Activated CD4-positive, alpha-beta T cell treated with anti-CD3 and anti-CD28 coated beads, Interleukin-2, Interleukin-6, amounts not matched to agents 100 ng/mL and 50 ng/mL, durations not matched to agents 16 hours and 8 hours (primary cell): ENCODE results near the gene KCNIP4.

ENCODE experiments used
- DNase-seq: peaks from one replicate; pipeline ENCODE4 v3.0.0-alpha.2; 2020

KCNIP4 gene

GRCh38 chr4:21139327-21139726, 809.2 kb downstream of the KCNIP4 start:
- no peak for DNase-seq

GRCh38 chr4:21136051-21136630, 812.4 kb downstream of the KCNIP4 start:
- DNase-seq, result no peak

GRCh38 chr4:21134994-21135393, 813.6 kb downstream of the KCNIP4 start:
- DNase-seq, result no peak

- DNase-seq, result no peak
Measured at GRCh38 chr4:21130606-21131005, 818.0 kb downstream of the KCNIP4 start.

GRCh38 chr4:21126014-21126512, 822.5 kb downstream of the KCNIP4 start:
- no peak for DNase-seq

- DNase-seq, result no peak
Measured at GRCh38 chr4:21118301-21118700, 830.3 kb downstream of the KCNIP4 start.

- DNase-seq, result no peak
Measured at GRCh38 chr4:21117541-21118180, 830.9 kb downstream of the KCNIP4 start.

DNA sequence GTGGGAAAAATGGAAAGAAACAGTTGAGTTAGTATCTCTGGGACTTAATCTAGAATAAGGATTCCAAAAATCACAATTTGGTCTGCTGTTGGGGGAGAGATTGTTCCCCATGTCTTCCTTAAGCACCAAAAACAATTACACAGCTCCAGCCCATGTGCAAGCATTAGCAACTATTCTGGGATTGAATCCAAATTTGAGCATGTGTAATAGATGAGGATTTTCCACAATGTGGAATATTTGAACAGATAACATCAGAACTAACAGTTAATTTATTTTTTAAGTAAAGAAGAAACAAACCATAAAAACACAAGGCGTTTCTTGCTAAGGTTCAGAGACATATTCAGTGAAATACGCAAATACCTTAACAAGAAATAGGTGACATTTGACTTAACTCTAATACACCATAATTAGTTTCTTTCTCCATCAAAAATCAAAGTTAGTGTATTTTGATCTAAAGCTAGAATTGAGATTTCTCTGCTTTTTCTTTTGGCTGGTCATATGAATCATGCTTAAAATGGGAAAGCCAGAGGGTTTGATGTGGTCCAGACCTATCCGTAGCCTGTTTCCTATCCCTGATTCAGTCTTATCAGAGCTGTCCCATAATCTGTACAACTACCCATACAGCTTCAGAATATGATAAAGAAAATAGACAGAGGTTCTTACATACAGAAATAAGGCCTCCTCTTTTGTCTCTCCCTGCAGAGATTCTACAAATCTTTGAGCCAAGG, 834.9 kb downstream of the KCNIP4 start:
- no peak for DNase-seq

- DNase-seq, result no peak
Measured at GRCh38 chr4:21102667-21103066, 845.9 kb downstream of the KCNIP4 start.

DNA sequence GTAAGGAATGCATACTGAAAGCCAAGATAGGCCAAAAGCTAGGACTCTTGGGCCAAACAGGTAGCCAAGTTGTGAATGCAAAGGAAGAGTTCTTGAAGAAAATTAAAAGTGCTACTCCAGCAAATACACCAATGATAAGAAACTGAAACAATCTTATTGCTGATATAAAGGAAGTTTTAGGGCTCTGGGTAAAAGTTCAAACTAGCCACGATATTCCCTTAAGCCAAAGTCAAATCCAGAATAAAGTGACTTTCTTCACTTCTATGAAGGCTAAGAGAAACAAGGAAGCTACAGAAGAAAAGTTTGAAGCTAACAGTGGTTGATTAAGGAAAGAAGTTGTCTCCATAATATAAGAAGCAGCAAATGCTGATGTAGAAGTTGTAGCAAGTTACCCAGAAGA, 850.7 kb downstream of the KCNIP4 start:
- DNase-seq, result no peak

DNA sequence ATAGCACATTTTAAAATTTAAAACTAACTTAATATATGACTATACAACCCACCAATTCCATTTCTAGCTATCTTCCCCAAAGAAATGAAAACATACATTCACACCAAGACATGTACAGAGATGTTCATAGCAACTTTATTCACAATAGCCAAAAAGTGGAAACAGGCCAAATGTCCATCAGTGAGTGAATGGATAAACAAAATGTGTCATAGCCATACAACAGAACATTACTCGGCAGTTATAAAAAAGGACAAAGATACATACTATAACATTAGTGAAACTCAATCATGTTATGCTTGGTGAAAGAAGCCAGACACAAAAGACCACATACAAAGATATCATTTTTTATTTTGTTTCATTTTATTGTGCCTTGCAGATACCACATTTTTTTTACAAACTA, 851.5 kb downstream of the KCNIP4 start:
- no peak for DNase-seq

DNA sequence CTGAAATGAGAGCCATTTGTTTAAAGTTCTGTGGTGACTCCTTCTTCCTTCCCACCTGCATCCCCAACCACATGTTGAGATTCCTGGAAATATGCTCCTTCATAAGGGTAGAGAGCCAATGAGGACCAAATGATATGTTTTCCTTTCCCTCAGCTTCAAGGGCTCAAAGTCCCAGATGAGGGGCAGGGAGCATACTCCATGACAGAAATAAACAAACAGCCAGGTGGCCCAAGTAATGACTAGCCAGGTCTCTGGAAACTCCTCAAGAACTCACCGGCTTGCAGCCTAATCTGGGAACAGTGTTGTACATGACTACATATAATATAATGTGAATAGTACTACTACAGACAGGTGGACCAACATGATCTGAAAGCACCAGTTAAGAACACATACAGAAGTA, 856.0 kb downstream of the KCNIP4 start:
- no peak for DNase-seq

DNA sequence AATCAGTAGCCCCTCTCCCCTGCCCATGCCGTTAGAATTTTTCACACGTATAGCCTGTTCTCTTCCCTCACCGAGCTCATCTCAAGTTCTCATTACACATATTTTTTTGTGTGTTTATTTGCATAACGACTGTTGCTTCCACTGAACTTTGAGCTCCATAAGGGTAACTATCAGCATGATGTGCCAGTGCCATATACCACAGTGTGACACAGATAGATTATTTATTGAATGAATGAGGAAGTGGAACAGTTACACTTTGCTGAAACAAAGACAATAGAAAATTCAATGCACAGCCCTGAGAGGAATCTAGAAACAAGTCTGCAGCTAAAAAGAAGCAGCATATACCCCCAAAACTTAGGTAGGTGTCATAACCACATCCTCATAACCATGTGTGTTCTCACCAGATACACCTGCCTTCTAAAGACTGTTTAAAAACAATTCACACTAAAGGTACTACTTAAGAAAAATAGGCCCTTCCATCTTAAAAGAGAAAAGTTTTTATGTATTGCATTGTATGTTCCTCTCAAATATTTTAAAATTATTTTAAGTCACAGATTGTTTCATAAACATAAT, 858.4 kb downstream of the KCNIP4 start:
- DNase-seq, result no peak

GRCh38 chr4:21083413-21083812, 865.2 kb downstream of the KCNIP4 start:
- no peak for DNase-seq

DNA sequence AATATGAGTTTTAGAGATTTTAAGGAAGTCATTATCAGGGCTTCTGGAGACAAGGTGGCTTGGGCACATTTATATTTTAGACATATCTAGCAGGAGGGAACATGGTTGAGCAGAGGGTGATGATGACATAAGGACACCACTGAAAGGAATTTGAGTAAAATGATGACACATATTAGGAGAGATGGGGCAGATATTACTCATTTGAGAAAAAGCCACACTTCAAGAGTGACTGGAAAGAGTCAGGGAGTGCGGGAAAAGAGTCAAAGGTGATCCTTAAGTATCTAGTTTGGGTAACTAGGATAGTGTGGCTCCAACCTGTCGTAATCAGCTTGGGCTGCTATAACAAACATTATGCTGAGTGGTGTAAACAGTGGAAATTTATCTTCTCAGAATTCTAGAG, 870.6 kb downstream of the KCNIP4 start:
- DNase-seq, result no peak

GRCh38 chr4:21067351-21067750, 881.2 kb downstream of the KCNIP4 start:
- no peak for DNase-seq

- no peak for DNase-seq
Measured at GRCh38 chr4:21061902-21062301, 886.7 kb downstream of the KCNIP4 start.

DNA sequence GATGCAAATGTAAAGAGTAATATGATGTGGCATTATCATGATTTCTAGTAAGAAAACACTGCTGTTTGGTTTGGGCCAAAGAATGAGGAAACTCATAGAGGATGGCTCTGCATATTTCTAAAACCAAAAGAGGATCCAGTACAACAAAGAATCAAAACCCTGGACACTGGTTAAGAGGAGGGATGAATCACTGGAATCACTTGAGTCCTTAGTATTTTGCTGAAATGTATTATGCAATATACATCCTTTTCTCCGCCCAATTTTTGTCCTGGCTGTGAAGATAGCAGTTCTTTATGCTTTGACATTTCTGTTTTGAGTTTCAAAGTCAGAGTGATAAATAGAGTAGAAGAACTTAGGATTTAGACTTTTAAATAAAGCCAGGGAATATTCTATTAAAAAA, 902.4 kb downstream of the KCNIP4 start:
- no peak for DNase-seq

GRCh38 chr4:21045119-21045518, 903.5 kb downstream of the KCNIP4 start:
- no peak for DNase-seq

- no peak for DNase-seq
Measured at GRCh38 chr4:21041708-21042107, 906.9 kb downstream of the KCNIP4 start.

- no peak for DNase-seq
Measured at GRCh38 chr4:21034728-21035127, 913.8 kb downstream of the KCNIP4 start.

DNA sequence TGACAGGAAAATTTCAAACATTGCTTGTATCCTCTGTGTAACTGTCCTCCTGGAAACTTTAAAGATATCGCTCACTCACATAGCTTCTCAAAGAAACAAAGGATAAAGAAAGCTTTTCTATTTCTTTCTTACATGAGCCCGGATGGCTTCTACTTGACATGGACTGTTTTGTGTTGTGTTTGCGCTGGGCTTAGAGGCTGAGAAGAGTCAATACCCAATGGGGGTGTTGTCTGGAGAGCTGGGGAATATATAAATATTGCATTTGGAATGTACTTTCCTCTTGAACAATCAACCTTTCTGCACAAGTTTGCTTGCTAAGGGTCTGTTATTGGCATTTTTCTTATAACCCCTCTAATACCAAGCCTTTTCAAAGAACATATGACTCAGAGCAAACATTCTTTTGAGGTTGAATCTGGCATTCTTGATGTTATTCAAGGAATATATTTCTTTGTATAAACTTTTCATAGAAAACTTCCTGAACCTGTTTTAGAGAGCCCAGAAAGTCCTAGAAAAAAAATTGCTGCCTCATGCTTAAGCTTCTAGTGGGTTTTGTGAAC, 916.4 kb downstream of the KCNIP4 start:
- DNase-seq, result no peak

- no peak for DNase-seq
Measured at GRCh38 chr4:21018817-21019216, 929.8 kb downstream of the KCNIP4 start.

GRCh38 chr4:21013501-21013900, 935.1 kb downstream of the KCNIP4 start:
- no peak for DNase-seq
